GM19452 (cell line): ENCODE measurements around the gene NMNAT2.
"Not testable (repeated sequence)": the region's sequence is repeated elsewhere in the genome, so short reads cannot be mapped to it uniquely, and the experiment has no call there.

Experiments
- ATAC-seq: cut with Tn5 transposase; IDR thresholded peaks from one replicate; pipeline ENCODE4 v1.9.1; 2021; ENCODE audit not compliant: unreplicated experiment

The NMNAT2 gene

GRCh38 chr1:183419399-183419798, 1.2 kb upstream of the NMNAT2 start:
- no peak for ATAC-seq

- ATAC-seq: no peak
Observed at GRCh38 chr1:183418696-183419095, 516 bp upstream of the NMNAT2 start.

DNA sequence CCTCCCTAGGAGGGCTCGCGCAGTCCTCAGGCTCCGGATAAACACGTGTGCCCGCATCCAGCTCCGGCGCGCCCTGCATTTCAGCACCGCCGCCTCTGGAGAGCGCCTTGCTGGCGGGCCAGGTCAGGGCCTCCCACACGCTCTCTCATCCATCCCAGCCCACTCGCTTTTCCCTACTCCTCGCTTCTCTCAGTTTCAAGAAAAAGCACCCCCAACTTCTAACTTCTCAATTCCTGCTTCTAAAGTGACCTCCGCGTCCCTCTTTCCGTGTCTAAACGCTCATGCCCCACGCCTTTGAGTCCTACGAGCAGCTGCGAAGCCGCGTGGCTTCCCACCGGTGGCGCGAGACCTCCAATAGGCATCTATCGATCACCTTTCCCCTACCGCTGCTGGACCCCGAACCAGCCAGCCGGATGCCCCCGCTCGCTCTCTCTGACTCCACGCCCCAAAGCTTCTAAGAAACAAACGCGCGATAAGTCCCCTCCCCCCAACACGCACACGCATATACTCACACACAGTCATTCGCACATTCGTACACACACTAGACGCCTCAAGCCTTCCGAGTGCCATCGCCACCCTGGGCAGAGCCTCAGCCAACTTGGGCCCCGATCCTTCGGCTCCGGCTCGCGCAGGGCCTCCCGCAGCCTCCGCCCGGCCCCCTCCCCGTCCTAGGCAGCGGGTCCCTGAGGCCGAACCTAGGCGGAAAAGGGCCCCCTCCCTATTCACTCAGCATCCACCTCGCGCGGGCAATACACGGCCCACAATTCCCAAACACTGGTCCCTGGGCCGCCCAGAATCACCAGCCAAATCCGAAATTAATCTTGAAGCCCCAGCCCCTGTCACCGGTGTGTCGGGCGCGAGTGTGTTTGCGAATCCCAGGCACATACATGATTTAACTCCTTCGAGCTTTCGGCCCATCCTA, 1.1 kb downstream of the NMNAT2 start:
- no peak for ATAC-seq

DNA sequence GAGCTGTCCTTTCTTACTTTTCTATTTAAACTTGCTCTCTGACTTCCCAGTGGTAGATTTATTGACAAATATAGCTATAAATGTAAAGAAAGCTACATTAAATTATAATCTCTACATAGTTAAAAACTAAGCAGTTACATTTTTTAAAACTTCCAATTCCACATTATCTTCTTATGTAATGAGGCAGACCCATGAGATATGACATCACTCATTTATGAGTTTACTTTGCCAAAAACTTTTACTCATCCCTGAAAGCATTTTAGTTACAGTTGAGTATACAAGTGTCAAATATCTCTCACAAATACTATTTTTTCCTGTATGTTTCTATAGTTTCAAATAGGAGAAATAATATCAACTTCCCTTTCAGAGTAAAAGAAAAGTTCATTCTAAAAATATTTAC, 3.8 kb downstream of the NMNAT2 start:
- ATAC-seq: no peak

DNA sequence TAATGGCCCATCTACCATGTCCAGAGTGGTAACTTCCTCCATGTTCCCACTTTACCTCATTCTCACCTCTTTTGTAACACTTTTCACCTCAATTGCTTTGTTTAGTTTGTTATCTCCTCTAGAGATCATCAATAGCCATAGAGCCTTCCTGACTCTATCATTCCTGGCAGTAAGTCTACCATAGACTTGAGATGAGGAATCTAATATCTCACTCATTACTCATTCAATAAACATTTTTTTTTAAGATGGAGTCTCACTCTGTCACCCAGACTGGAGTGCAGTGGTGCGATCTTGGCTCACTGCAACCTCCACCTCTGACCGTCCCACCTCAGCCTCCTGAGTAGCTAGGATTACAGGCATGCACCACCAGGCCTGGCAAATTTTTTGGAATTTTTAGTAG, 7.1 kb downstream of the NMNAT2 start:
- no peak for ATAC-seq

DNA sequence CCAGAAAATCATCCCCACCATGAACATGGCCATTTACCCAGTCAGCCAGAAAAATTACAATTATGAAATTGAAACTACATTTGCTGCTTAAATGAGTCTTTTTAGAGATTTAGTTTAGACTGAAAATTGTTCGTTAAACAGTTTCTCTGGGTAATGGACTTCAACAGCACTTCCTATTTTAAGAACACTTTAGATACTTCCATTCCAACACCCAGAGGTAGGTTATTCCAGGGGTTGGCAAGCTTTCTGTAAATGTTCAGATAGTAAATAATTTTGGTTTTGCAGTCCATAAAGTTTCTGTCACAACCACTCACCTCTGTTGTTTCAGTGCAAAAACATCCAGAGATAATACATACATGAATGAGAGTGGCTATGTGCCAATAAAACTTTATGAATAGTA, 10.2 kb downstream of the NMNAT2 start:
- no peak for ATAC-seq

DNA sequence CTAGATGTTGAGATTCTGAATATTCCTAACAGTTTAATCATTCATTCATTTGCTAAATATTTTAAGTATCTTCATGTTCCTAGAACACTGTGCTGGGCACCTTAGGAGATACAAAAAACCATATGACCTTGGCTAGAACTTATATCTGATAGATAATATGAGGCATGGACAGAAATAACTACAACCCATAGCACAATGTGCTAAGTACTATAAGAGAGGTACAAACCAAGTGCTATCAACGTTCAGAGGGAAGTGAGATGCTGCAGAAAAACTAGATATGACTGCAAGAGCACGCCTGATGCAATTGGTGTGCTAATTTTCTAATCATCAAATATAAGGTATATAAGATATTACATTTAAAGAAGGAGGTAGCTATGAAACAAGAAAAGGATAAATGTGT, 10.7 kb downstream of the NMNAT2 start:
- no peak for ATAC-seq

GRCh38 chr1:183404476-183404875, 13.7 kb downstream of the NMNAT2 start:
- no peak for ATAC-seq

DNA sequence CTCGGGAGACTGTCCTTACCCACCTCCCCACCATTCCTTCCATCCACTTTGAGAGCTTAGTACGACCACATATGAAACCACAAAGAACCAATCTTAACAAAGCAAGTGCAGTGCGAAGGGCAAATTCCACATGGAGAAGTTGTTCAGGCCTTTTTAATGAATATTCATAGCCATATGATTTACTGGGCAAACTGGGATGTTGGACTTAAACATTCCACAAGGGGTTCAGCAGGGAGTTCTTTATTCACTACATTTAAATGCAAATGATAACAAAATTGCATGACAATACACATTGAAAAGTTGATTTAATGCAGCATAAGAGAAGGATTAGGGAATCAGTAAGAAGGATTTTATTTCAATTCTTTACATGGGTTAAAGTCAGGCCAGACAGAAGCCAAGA, 14.7 kb downstream of the NMNAT2 start:
- ATAC-seq: no peak

GRCh38 chr1:183401565-183401964, 16.6 kb downstream of the NMNAT2 start:
- ATAC-seq: not testable (repeated sequence)

DNA sequence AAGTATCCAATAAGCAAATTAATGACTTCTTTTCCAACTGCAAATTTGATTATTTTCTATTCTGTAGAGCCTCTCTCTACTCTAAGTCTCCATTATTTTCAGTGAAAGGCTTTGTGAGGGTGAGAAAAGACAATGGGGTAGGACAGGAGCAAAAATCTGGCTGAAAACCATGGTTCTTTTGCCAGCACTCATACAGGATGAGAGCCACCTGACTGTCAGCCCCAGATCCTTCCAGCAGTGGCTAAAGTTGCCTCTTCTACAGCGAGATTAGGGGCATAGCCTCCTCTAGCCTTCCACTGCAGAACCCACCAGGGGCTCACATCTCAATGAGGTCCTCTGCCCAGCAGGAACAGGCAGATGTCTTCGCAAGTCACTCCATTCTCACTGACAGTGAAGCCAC, 23.7 kb downstream of the NMNAT2 start:
- no peak for ATAC-seq

GRCh38 chr1:183391863-183392262, 26.3 kb downstream of the NMNAT2 start:
- no peak for ATAC-seq

DNA sequence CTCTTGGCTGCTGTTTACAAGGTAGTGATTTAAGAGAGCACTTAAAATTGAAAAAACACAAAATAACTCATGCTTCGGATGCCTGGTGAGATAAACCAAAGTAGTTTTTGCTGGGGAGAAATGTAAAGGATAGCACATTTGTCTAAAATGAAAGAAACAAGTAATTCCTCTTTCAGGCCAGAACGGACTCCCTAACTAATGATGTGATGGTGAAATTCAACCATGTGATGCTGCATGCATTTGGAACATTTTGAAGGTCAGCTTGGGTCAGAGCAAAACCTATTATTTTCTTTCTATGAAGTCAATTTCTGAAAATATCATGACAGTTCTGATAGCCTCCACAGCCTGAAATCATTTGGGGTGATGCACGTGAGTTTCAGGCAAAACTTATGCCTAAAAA, 27.6 kb downstream of the NMNAT2 start:
- ATAC-seq: no peak

GRCh38 chr1:183388735-183389134, 29.4 kb downstream of the NMNAT2 start:
- ATAC-seq: no peak

DNA sequence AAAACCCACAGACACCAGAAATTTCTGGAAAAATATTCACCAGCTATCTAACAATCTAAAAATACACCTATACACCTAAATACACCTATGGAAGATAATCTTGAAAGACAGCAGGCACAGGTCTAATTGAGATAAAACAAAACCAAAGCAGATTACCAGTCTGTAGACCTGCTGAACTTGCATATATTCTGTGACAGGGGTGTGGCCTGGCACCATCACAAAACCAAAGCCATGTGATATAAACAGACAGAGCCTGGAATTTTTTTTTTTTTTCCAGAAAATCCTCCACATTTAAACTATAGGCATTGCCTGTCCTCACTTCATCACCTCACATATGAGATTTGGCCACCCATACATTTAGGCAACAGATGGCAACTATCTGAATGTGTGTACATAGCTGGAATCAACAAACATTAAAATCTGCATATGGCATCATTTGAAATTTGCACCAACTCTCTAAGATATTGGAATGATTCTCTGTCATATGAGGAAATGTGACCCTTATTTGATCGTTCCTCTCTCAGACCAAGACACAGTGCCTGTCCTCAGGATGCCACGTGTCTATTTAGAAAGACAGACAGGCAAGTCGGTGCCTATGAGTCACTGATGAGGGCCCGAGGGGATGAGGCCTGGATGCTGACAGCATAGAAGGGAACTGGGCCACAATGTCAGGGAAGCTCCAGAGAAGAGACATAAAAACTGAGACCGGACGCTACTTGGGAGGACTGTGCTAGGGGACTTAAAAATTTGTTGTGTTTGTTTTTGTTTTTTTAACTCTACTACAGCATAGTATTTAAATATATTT, 32.6 kb downstream of the NMNAT2 start:
- no peak for ATAC-seq

DNA sequence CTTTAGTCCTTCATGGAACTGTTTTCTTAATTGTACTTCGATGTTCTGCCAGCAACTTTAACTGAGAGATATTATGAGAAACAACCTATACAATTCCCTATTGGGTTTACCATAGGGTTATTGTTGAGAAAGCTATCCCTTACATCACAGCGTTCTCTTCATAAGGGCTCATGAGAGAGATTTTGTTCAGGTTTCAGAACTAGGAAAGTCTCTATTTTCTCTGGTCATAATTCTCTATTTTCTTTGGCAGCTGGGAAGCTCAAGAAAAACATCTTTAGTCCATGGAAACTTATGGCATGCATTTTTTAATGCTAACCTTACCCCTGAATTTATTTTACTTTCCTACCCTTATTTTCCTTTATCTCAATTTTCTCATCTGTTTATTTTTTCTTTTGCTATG, 38.2 kb downstream of the NMNAT2 start:
- no peak for ATAC-seq

DNA sequence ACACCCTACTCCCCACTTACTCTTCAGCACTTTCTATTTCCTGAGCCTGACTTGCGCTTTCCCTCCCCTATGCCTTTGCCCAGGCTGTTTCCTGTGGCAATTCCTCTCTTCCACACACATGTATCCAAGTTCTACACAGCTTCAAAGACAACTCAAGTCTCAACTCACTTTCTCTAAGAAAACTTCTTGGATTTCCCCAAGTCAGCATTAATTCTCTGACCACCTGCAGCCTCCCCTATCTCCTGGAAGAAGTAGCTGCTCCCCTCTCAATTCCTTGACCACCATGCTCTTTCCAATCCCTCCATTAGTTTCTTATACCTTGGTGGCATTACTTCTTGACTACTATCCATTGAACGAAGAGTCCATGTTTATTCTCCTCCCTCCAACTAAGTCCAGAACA, 42.8 kb downstream of the NMNAT2 start:
- ATAC-seq: no peak

DNA sequence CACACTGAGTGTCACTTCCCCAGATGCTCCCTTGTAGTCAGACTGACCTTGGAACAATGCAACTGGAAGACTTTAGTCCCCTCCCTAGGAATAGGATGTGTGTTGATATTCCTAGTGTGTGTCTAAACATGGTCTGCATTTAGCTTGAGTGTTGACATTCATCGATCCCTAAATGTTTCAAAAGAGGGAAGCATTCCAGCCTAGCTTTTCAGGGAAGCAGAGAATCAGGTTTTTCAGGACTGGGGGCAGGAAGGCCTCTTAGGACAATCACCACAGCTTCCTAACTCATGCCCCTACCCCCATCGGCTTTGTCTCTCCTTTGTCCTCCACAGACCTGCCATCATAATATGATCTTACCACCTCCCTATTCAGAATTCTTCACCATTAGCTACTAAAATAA, 43.4 kb downstream of the NMNAT2 start:
- no peak for ATAC-seq

GRCh38 chr1:183372586-183373230, 45.5 kb downstream of the NMNAT2 start:
- ATAC-seq: no peak

DNA sequence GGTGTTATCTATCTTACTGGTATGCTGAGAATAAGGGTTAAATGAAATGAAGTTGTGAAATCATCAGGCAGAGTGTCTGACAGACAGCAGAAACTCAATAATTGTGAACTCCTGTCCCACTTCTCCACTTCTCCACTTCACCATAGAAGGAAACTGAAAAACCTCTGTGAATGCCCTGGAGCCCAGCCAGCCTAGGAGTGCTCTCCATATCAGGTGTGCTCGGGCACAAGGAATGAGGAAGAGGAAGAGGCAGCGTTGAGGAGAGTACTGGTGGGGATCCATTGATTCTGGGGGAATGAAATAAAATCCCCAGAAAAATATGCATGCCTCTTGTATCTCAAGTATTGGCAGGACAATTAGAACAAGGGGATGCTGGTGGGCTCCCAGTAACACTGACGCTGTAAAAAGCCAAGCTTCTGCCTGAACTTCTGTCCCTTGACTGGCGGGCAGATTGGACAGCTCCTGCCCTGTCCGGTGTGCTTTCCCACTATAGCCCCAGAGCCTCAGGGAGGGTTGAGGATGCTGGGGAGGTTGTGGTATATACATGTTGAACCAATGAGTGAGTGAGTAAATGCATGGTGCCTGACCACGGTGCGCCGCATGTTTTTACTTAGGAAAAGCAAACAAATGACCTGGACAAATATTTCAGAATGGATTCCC, 47.7 kb downstream of the NMNAT2 start:
- no peak for ATAC-seq
